DMS153 treated with DMSO at 0.1 percent for 48 hours (cell line): ENCODE results near the gene UNK.
"Not testable (repeated sequence)": the region's sequence is repeated elsewhere in the genome, so short reads cannot be mapped to it uniquely, and the experiment has no call there.

Experiments used
- DNase-seq: peaks from one replicate; lab custom pipeline; 2025; ENCODE audit not compliant: unreplicated experiment; lab: John Stamatoyannopoulos, UW

The UNK gene

GRCh38 chr17:75868730-75869281, 84.2 kb downstream of the UNK start:
- not testable (repeated sequence) for DNase-seq

GRCh38 chr17:75869282-75870141, 84.9 kb downstream of the UNK start:
- no peak for DNase-seq

GRCh38 chr17:75870228-75870627, 85.6 kb downstream of the UNK start:
- DNase-seq, result not testable (repeated sequence)

GRCh38 chr17:75872434-75873351, 88.1 kb downstream of the UNK start:
- peak; percentile 18 for DNase-seq

- DNase-seq, result no peak
These were observed 89.1 kb downstream of the UNK start for GRCh38 chr17:75873587-75874322.

GRCh38 chr17:75874323-75875181, 89.9 kb downstream of the UNK start:
- DNase-seq, result no peak
